Measurements from ENCODE around the gene RXRB.

GRCh38 chr6:33204415-33205190 lies 4.1 kb upstream of the RXRB start, which contains the start of gene HSD17B8:
- TF ChIP-seq, protein P1, sequence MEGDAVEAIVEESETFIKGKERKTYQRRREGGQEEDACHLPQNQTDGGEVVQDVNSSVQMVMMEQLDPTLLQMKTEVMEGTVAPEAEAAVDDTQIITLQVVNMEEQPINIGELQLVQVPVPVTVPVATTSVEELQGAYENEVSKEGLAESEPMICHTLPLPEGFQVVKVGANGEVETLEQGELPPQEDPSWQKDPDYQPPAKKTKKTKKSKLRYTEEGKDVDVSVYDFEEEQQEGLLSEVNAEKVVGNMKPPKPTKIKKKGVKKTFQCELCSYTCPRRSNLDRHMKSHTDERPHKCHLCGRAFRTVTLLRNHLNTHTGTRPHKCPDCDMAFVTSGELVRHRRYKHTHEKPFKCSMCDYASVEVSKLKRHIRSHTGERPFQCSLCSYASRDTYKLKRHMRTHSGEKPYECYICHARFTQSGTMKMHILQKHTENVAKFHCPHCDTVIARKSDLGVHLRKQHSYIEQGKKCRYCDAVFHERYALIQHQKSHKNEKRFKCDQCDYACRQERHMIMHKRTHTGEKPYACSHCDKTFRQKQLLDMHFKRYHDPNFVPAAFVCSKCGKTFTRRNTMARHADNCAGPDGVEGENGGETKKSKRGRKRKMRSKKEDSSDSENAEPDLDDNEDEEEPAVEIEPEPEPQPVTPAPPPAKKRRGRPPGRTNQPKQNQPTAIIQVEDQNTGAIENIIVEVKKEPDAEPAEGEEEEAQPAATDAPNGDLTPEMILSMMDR (IDR thresholded peaks at IDR 0.05; ENCODE audit: low read length) = no peak
- TF ChIP-seq EZH2 (IDR thresholded peaks at IDR 0.05; ENCODE audit: borderline replicate concordance, low read length) = no peak
